Activated CD8-positive, alpha-beta memory T cell treated with anti-CD3 and anti-CD28 coated beads for 1 hour (primary cell): ENCODE results near the gene EXOC3L1.
A peak's percentile ranks its signal among the peaks of the same experiment; 100 is the strongest.

ENCODE experiments used
- DNase-seq, 2 donors: peaks; one replicate each; pipeline ENCODE4 v3.0.0-alpha.2; 2020; ENCODE audit warnings: low read depth in 1 of 2; ENCODE audit errors: extremely low read depth in 1 of 2

Gene EXOC3L1

DNA sequence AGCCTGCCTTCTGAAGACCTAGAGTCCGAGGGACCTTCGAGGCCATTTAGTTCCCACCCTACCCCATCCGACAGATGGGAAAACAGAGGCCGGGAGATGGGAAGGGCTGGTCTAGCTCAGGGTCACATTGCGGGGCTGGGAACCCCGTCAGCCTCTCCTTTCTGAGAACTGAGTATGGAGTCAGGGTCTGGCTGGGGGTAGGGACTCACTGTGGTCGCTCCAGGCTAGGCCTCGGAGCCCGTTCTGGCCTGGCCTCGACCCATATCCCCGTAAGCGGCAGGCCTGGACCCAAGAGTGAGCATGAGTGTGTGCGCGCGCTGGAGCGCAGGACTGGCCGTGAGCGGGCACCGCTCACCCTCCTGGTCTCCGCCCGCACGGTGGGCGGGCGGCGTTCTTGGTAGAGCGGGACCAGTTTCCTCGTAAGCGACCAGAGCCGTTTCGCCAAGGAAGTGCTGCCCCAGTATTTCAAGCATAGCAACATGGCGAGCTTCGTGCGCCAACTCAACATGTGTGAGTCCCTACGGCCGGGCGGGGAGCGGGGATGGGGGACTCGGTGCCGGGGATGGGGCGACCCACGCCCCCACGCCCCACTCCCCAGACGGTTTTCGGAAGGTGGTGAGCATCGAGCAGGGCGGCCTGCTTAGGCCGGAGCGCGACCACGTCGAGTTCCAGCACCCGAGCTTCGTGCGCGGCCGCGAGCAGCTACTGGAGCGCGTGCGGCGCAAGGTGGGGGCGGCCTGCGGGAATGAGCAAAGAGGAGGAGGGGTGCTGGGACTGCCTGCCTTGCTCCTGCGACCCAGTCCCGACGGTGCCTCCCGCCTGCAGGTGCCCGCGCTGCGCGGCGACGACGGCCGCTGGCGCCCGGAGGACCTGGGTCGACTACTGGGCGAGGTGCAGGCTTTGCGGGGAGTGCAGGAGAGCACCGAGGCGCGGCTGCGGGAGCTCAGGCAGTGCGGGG is 24.5 kb downstream of the EXOC3L1 start:
- DNase-seq = no peak

DNA sequence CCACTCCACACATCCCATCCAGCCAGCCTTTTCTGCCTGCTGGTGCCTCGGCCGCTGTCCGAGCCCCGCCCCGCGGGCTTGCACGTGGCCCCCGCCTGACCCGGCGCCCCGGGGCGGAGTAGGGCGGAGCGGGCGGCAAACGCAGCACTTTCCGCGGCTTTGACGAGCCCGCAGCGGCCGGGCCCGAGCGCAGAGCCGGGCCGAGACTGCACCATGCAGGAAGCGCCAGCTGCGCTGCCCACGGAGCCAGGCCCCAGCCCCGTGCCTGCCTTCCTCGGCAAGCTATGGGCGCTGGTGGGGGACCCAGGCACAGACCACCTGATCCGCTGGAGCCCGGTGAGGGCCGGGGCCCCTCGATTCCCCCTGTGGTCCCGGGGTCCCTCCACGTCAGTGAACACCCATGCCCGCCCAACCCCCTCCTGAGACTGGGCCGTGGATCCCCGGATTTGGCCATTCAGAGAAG is 25.3 kb downstream of the EXOC3L1 start, which contains the start of gene HSF4:
Gene HSF4, plus strand, starts transcription at position 147 of the 463 bp plus-strand sequence. Its CDS starts 67 bp downstream, at position 214.
- DNase-seq = no peak

DNA sequence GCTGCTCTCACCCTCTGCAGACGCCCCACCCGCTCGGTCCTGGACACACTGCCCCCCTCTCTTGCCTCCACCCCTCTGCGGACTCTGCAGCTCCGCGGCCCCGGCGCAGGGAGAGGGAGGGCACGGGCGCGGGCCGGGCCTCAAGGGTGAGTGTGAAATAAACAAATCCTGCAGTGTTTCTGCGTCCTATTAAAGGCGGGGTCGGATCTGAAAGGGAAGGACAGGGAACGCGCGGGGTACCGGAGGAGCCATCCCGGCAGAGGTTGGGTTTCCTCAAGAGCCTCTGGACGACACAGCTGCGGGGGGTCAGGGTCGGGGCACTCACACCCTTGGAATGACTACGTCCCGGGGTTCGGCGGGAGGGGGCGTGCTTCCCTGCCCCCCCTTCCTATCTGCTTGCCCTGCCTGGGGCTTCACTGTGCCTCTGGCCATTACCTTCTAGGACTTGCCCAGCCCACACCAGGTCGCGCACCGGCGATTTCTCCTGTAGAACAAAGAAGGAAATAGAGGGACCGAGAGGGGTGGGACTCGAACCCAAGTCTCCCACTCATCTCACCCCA is 25.9 kb downstream of the EXOC3L1 start:
- no peak for DNase-seq

DNA sequence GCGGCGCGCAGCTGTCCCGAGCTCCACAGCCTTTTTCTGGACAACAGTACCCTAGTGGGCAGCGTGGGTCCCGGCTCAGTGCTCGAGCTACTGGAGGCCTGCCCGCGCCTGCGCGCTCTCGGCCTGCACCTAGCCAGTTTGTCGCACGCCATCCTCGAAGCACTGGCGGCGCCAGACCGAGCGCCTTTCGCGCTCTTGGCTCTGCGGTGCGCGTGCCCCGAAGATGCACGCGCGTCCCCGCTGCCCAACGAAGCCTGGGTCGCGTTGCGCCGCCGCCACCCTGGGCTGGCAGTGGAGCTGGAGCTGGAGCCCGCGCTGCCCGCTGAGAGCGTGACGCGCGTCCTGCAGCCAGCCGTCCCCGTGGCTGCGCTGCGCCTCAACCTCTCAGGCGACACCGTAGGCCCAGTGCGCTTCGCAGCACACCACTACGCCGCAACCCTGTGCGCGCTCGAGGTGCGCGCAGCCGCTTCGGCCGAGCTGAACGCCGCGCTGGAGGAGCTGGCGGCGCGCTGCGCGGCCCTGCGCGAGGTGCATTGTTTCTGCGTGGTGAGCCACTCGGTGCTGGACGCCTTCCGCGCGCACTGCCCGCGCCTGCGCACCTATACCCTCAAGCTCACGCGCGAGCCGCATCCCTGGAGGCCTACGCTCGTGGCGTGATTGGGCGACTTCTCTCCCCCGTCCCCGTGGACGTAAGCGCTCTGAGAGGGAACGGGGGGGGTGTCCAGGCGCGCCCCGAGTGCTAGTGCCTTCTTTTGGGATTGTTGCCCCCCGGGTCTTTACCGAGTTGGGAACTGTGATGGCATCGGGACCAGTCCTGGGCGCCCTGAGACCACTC is 26.6 kb downstream of the EXOC3L1 start:
- no peak for DNase-seq

DNA sequence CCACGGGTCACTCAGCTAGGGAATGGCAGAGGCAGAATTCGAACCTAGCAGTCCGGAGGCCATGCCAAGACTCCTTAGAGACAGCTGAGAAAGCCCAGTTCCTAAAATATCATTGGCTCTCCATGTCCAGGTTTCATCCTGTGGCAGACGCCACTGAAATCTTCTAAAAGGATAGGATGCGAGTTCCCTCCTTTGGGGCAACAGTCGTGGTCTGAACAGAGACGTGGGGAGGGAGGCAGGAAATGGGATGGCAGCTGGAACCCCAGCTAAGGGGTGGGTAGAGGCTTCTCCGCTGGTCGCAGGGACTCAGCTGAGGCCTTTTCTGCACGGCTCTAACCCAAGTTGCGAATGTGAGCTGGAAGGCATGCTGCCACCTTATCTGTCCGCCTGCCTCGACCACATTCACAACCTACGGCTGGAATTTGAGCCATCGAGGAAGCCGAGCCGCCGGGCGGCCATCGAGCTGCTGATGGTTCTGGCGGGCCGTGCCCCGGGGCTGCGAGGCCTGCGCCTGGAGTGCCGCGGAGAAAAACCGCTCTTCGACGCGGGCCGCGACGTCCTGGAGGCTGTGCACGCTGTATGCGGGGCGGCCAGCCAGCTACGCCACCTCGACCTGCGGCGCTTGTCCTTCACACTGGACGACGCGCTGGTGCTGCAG is 27.3 kb downstream of the EXOC3L1 start:
- no peak for DNase-seq

DNA sequence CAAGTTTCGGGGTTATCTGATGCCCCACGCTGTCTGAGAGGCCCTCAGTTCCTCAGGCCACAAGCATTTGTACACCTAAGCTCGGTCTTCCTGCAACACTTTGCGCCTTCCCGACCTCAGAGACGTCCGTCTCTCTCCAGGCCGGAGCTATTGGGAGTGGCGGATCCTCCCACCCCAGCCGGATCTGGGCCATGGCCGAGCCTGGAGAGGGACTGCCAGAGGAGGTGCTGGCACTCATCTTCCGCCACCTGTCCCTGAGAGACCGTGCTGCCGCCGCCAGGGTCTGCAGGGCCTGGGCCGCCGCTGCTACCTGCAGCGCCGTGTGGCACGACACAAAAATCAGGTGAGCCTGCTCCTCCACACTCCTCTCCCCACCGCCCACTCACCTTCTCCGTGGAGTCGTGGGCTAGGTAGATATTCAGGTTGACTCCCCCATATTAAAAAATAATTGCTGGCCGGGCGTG is 28.3 kb downstream of the EXOC3L1 start:
- DNase-seq = no peak

DNA sequence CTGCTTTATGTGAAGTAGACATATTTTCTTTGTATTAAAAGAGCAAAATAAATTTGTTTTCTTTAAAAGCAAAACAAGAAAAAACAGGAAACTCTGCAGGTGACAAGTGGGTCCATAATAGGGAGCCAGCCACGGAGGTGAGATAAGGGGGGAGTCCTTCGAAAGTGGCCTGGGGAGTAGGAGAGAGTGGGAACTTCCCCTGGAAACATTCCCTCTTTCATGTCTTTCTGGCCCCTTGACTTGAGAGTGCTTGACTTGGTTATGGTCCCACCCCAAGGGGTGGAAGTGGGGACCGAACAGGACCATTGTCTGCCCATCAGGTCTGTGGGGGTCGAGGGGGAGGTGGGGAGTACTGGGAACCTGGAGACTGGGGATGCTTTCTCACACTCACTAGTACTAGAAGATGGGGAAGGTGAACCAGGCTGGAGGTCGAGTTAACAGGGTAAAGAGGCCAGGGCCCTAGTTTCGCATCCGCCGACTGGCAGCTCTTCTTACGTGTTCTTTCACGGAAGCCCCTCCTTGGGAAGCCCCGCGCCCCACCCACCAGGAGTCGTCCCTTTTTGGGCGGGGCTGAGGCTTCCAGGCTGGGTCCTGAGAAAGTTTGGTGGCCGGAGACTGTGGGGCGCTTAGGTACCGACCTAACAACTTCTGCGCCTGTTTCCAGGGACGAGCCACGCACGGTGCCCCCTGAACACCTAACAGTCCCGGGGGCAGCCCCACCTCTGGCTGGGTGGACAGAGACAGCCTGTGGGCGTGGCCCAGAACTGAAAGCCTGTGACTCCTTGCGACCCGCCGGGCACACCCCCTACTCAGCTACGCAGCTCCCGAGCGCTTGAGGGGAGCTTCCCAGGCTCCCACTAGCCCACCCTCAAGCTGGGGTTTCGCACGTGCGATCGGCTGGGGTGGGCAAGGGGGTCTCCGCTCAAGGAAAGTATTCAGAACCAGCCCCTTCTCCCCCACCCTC is 31.0 kb downstream of the EXOC3L1 start:
- peak; percentile 32 to 64 for DNase-seq

DNA sequence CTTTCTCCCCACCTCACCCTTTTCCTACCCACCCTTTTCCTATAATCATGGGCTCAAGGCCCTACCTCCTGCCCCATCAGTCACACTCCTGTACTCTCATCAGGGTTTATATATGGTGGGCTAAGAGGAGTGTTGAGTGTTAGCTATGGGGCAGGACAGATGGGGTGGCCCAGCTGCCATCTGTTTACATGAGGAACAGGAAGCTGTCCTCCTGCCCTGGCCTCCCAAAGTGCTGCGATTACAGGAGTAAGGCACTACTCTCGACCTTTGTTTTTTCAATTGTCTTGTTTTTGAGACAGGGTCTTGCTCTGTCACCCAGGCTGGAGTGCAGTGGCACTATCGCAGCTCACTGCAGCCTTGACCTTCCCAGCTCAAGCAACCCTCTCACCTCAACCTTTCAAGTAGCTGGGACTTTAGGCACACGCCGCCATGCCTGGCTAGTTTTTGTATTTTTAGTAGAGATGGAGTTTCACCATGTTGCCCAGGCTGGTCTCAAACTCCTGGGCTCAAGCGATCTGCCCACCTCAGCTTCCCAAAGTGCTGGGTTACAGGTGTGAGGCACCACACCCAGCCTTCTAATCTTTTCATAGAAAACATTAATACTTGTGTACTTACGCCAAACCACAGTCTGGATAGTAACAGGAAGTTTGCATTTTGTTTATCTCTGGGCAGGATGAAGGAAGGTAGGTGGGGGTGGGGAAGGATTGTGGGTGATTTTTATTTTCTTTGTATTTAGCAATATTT is 31.9 kb downstream of the EXOC3L1 start:
- no peak for DNase-seq

DNA sequence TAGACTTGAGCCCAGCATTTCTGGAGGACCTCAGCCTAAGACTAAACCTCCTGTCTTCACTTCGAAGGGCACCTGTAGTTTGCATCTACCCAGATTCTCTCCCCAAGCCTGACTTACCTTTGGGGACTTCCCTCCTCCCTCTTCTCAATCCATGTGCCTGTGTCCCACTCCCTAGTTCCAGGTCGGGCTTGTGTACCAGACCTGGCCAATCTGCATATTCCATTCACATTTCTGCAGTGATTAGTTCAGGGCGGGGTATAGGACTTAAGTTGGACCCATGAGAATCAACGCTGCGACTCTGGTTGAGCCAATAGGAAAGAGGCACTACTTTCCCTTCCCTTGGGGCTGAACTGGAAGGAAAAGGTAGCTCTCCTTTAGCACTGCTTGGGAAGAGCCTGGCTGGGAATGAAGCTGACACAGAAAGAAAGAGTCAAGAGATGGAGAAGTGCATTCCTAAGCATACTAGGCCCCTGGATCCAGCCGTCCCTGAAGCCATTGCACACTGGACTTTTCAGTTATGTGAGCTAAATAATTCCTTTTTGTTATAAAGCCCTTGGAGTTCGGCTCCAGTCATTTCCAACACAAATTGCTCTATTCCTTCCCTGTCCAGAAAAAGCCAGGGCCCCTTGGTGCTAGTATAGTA is 32.7 kb downstream of the EXOC3L1 start:
- DNase-seq = no peak

DNA sequence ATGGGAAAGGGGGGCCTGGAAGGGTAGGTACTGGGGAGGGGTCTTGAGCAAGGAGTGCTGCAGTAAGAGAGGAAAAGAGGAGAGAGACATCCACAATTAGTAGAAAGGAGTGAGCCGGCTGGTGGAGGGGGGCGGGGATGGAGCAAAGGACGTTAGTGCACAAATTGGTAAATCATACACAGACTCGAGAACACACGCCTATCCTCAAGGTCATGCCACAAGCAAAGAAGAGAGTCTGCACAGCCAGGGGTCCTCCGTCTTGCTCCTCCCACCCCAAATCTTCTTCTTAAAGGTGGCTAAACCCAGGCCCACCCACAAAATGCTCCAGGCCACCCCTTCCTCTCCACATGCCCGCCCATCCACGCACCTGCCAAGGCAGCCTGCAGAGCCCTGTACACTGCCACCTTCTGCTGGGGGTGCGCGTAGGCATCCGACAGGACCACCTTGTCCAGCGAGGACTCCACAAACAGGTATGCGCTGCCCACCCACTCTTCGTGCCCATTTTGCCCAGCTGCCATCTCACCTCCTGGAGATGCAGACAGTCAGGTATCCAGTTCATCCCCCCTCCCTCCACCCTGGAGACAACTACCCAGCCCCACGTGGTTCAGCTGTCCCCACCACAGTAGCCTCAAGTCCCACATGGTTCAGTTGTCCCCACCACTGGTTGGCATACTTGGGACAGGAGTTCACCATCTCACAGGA is 33.6 kb downstream of the EXOC3L1 start:
- DNase-seq = no peak

DNA sequence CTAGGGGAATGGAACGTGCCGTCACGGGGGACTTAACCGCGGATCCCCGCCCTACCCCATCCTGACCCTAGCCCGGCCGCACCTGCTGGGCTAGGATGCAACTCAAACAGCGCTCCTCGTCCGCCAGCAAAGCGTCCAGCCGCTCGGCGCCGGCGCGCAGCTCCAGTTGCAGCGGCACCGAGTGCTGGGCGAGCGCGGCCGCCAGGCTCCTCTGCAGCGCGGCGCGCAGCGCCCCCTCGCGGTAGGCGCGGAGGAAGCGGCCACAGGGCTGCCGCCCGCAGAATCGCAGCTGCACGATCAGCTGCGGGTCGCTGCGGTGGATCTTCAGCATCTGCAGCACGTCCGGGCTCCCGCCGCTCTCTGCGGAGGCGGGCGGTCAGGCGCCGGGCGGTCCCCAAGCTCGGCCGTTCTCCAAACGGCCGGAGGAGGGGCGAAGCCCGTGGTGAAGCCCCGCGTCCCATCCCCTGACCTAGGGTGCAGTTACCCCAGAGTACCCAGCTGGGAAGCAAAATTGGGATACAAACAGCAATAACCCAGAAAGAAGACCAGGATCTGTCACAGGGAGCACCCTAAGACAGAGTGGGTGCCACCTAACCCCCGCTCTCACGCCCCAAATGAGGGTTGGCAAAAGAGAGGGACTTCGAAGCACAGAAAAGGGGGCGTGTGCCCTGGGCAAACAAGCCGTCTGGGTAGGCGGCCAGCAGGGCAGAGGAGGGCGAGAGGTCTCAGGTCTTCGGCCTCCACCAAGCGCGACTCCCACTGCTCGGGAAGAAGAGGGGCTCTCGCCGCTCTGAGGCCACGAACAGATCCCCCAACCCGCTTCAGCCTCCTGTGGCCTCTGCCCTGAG is 34.4 kb downstream of the EXOC3L1 start:
- DNase-seq = peak; percentile 36 to 73

DNA sequence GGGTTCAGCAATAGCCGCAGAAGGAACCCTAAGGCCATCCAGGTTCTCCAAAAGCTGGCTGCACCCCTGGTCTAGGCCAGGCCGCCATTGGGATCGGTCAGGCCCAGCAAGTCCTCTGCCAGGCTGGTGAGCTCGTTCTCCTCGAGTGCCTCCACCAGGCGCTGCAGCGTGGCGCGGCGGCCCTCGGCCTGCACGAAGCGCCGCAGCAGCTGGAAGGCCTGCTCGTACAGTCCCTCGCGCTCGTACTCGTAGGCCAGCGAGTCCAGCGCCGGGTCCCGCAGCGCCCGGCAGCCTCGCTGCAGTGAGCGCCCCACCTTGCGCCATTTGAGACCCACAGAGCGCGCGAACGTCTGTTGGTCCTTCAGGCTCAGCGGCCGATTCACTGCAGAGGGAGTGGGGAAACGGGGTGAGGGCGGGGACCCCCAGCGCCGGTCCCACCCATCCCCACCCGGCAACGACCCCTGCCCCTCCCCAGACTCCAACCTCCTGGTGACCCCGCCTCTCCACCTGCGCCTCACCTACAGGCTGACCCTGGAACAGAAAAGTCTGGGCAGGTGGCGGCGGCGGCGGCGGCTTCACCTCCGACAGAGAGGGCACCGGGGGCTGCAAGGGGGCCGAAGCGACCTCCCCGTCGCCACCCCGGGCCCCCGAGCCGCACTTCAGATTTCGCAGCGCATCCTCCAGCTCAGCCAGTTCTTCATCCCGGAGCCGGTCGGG is 35.2 kb downstream of the EXOC3L1 start:
- DNase-seq = no peak

DNA sequence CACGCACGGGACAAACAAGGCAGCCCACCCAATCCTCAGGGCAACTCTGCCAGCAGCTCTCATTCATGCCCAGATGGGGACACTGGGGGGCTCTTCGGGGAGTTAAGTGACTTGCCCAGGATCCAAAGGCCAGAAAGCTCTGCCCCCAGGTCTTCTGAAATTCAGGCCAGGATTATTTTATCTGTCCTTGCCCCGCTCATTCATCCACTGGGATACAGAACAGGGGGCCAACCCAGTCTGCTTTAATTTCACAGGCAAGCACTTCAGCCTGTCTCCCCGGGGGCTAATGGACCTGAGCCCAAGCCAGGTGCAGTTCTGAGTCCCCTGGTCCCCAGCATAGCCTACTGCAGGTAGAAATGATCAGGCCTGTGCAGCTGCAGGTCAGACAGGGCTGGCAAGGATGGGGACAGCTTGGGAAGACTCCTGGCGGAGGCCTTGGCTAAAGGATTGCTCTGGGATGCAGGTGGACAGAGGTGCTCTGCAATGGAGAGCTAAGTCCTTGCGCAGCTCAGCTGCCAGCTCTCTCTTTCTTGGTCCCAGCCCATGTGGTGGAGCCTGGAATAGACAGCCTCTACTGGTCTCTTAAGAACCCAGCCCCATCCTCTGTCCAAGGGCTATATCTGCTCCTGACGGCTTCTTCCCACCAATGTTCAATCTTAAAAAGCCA is 38.4 kb downstream of the EXOC3L1 start:
- no peak for DNase-seq

DNA sequence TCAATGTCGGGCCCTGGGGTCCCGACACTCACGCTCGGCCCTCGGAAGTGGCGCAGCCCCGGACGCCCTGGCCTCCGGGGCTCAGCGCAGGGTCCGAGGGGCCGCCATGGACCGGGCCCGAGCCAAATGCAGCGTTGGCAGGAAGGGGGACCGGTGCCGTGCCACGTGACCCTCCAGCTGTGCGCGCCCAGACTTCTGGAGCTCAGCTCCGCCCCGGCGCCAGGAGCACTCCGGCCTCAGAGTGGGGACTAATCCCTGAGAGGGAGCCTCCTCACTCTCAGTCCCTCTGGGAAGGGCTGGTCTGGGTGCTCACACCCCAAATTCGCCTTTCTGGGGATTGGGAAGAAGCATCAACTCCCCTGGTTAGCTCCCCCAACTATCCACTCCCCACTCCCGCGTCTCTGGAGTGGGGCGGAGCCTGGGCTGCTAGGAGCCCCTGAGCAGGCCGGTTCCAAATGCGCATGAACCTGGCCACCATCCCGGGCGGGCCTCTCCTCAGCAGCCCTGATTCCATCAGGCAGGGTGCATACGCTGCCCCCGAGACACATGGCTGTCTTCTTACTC is 39.0 kb downstream of the EXOC3L1 start, which contains the start of gene B3GNT9:
Gene B3GNT9, minus strand, starts transcription at position 166 of the 564 bp plus-strand sequence. CDS start 513 bp downstream, outside the sequence.
- DNase-seq = no peak
